CD4-positive, alpha-beta T cell treated with Interleukin-6 for 4 hours (primary cell): Measurements from ENCODE around the gene MSH3.

Source experiments
- DNase-seq: peaks from one replicate; pipeline ENCODE4 v3.0.0-alpha.2; 2020; ENCODE audit warnings: mixed read lengths

The MSH3 gene

DNA sequence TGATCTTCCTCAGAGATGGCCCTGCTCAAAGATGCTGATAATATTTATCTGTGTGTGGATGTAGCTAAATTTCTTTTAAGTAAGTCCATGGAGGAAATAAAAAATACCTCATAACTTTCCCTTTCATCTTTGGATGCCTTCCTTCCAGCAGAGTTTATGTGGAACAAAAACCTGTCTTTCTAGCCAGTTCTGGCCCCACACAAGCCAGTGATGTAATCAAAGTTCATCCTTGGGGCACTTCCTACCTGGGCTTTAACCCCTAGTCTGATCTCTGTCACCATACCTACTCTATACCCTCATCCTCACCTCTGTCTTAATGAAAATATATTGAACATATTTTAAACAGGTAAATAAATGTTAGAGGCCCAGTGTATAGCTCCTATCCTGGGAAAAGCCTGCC is 265.9 kb downstream of the MSH3 start:
- no peak for DNase-seq

DNA sequence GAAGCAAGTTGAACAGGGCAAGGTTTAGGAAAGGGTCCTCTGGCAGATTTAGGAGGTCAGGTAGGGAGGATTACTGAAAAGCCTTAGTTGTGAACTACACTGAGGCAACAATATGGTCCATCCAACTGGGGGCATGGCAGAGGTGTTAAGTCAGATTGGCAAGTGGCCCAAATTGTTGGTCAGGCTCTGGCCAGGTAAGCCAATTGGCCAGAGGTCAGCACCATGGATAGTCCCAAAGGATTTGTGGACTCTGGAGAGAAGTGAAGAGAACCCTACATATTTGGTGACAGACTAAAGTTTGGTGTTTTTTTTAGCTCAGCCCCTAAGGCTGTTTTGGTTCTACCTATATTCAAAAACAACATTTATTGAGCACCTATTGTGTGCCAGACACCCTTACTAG is 266.6 kb downstream of the MSH3 start:
- DNase-seq = no peak

DNA sequence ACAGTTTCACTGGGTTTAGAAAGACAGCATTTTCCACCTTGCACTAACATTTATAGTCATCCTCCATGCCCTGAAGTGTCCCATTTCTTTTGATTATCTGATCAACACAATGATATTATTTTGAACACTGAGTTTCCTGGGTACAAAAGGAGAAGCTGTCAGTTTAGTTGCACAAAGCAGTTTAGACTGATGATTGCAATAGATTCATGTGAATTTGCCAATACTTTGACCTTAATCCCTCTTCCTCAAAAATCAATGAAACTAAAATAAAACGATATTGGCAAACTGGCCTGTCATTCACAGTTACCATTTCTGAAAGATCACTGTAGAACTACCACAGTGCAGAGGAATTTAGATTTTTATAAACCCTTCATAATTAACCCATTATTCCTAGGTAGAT is 271.5 kb downstream of the MSH3 start:
- DNase-seq = no peak
